M059J (cell line): Measurements from ENCODE around the gene CYFIP1. TPM values are rescaled to one million over a fixed set of nuclear protein-coding genes. Genes with fewer than 3 reads are reported as not detected.

Experiments
- DNase-seq: peaks from one replicate; pipeline ENCODE4 v3.0.0-alpha.2; 2012; ENCODE audit warnings: low read depth
- total RNA-seq: library from RNA; depleted of rRNA; stranded (reverse); fragments of >200 nt; shearing (Covaris generic); gene quantifications from 2 replicates; pipeline ENCODE4 v1.2.3, GENCODE V29; 2014

The CYFIP1 gene
- total RNA-seq, 1 experiment from 2014 or later = 75.5 TPM

DNA sequence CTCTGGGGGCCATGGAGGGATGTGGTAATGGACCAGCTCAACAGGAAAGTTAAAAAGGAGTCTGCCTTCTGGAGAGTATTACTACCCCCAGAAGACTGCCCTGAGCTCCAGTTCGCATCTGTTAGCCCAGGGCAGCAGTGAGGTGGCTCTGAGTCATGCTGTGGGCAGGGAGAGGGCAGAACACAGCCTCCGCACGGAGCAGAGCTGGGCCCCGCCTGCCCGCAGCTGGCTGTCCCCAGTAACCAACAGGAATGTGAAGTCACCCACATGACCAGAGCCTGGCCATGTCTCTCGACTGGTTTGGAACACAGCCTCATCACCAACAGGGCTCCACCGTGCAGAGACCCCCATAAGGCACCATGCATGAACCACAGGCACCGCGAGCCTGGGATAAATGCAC is 62.1 kb downstream of the CYFIP1 start:
- DNase-seq = peak; percentile 78

GRCh38 chr15:22917556-22917955 is 62.6 kb downstream of the CYFIP1 start:
- no peak for DNase-seq

DNA sequence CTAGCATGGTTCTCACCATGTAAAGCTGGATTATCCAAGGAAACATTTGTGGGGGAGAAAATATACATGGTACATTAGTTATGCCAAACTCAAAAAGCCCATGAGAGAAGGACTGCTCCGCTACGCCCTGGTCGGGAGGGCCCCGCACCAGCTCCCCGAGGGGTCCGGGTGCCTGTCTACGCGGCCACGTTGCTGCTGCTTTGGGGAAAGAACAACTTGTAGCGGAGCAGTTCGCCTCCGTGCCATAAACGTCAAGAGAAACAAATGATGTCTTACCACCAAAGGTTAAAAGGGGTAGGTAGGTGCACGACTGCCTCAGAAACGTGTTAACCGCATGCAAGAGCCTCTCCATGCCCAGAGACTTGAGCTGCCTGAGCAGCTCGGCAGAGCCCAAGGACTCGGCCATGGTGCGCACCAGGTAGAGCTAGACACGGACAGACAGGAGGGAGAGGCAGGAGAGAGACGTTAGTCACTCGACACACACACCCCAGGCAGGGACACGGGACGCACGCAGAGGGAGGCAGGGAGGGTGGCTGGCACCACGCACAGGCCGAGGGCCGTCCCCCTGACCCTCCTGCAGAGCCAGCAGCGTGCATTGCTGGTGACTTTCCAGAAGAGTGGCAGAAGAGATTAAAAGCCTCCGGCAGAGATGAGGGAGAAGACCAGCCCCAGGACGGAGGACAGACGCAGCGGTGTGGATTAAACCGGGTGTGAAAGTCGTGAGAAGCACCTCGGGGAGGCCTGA is 63.4 kb downstream of the CYFIP1 start:
- no peak for DNase-seq

DNA sequence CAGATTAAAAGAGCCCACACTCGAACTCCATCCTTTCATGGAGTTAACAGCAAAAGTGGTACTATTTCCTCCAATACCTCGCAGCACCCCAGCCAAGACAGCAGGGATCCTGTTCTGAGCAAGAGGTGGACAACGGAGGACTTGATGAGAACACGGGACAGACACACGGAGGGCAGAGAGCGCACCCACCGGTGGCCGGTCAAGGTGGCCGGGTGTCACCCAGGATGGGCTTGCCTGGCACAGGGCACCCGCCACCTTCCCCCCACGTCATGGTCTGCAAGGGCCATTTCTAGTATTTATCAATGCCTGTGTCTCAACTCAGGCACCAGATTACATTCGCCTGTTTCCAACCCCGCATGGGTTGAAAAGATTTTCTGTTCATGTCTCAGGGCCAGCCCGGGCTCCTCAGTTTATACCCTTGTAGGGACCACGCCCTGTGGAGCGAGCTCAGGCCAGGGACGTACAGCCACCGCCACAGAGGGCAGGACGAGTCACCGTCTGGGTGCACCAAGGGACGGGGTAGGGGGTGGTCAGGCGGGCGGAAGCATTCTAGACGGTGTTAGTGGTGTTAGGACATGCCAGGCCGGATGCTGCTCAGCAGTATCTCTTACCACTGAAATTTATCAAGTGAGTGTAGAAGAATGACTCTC is 64.2 kb downstream of the CYFIP1 start:
- DNase-seq = no peak

DNA sequence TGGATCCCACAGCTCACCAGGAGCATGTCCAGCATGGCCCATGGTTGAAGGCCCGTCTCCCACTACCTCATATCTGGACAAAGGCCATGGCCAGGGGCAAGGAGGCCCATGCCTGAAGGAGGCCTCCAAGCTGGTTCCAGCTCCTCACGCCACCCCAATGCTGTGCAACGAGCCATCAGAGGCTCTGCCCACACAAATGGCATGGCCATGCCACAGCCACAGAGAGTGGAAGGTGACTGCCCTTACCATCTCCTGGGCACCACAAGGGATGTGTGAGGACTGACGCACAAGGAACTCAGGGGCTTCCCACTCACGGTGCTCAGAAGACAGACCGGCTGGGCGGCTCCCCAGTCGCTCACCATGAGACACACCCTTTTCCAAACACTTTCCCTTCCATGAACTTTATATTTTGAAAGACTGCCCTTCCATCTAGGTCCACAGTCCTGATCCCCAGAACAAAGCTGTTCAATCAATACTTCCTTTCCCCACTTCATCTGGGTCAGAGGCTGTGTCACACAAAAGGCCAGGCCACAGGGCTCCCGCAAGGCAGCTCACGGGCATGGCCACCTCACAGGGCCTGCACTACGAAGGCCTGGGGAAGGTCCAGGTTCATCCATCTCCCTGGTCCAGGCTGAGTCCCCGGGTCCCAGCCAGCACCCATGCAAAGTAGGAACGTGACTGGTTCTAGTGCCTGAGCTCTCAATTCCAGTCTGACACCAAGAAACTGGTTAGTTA is 66.4 kb downstream of the CYFIP1 start:
- DNase-seq = no peak

DNA sequence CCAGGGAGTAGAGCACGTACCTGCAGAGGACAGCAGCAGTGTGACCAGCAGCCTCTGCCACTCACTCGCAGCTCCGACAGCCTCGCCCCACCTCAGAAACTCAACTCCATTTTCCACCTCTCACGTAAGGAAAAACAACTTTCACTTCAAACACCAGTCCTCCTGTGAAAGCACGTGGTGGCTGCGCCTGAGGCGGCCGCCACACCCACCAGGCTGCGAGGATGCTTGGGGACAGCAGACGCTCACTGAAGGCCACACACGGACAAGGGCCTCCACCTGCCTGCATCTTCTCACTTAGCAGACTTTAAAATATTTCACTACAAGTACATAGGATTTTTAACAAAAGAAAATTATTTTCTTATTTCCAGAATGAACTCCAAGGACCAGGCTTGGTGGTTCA is 67.9 kb downstream of the CYFIP1 start:
- no peak for DNase-seq

DNA sequence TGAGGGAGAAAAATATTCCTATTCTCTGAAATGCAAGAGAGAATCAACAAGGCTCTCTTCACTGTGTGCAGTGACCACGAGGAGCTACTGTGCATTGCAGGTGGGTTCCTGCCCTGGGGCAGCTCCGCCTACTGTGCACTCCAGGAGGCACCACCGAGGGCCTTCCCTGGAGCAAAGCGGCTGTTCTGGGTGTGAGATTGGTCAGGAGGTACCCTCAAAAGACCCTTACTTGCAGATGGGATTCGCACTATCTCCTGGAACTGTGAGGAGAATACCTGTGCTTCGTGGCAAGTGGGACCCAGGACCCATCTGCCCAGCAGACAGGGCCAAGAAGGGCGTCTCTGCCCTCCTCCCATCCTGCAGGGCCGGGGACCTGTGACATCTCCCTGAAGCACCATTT is 68.9 kb downstream of the CYFIP1 start:
- no peak for DNase-seq

DNA sequence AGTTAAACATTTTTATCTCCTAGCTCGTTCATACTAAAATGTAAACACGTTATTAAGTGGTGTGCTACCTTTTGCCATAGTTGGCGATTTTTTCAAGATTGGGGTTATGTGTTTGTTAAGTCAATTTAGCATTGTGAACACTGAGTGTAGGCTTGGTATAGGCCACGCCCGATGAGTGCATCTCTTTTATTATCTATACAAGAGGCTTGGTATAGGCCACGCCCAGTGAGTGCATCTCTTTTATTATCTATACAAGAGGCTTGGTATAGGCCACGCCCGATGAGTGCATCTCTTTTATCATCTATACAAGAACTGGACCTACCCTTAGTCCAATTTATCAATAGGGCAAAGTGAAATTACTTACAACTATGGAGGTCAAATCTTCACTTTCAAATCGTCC is 71.3 kb downstream of the CYFIP1 start:
- DNase-seq = no peak

DNA sequence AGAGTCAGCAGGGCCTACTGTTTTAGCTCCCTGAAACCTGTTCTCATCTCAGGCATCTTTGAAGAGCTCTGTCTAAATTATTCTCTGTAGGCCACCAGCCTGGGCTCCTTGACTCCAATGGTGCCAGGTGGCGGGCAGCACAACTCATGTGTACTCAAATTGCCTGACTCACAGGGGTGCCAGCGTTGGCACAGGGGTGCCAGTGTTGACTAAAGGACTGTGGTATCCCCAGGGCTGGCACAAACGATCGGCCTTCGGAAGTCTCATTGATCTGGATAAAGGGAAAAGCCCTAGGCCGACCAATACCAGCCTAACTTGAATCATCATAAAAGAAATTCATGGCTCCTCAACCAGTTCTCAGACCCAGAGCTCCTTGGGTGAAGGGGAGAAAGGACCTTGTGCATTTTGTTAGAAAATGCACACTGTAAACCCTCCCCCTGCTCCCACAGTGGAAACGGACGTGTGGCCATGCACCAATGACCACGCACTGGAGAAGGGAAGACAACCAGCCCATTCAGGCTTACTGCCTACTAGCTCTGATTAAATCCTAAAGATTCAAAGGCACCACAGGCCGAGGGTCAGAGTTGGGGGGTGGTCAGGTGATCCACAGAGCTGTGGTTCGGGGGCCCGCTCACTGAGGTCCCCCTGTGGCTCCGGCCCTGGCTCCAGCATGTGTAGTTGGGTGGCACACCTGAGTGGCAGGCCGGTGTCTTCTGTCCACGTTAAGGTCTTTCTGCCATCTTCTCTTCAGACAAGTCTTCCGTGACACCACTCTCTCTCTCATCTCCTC is 72.8 kb downstream of the CYFIP1 start:
- no peak for DNase-seq

- no peak for DNase-seq
Observed at GRCh38 chr15:22904736-22905135, 75.4 kb downstream of the CYFIP1 start.

DNA sequence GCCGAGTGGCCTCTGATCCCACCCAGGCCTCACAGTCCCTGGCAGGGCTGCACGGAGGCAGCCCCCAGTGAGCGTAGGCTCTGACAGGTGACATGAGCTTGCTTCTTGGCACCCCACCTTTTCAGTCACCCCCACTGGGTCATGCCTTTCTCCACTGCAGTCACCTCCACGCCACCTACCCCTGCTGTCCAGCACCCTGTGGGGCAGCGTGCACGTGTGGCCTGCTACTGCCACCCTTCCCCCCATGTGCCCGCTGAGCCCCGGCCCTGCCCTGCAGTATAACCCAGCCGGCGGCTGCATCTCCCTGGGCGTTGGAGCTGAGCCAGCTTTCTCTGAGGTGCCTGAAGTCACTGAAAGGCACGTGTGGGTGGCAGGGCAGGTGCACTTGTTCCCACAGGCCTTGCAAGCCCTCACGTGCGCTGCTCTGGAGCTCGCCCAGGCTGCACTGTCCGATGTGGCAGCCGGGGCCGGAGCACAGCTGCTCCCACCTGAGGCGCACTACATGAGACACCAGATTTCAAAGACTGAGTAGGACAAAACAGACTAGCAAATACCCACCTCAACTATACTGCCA is 76.1 kb downstream of the CYFIP1 start:
- DNase-seq = no peak

- DNase-seq = no peak
Observed at GRCh38 chr15:22903427-22903826, 76.7 kb downstream of the CYFIP1 start.

- no peak for DNase-seq
Observed at GRCh38 chr15:22902981-22903380, 77.2 kb downstream of the CYFIP1 start.

DNA sequence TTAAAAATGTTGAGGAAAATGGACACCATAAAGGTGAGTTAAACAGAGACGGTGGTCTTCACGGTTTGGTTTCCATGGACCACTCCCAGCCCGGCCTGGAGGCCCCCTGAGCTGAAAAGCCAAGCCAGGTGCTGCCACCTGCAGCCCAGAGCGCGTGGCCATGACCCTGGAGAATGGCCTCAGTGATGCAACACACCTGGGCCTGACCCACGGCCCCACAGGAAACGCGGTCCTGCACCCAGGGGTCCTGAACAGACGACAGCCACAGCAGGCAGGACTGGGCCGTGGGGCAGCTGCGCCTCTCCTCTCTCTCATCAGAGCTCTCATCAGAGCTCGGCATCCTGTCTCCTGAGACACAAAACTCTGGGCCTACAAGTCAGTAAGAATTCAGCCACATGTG is 77.6 kb downstream of the CYFIP1 start:
- no peak for DNase-seq

GRCh38 chr15:22902046-22902445 is 78.1 kb downstream of the CYFIP1 start:
- no peak for DNase-seq

DNA sequence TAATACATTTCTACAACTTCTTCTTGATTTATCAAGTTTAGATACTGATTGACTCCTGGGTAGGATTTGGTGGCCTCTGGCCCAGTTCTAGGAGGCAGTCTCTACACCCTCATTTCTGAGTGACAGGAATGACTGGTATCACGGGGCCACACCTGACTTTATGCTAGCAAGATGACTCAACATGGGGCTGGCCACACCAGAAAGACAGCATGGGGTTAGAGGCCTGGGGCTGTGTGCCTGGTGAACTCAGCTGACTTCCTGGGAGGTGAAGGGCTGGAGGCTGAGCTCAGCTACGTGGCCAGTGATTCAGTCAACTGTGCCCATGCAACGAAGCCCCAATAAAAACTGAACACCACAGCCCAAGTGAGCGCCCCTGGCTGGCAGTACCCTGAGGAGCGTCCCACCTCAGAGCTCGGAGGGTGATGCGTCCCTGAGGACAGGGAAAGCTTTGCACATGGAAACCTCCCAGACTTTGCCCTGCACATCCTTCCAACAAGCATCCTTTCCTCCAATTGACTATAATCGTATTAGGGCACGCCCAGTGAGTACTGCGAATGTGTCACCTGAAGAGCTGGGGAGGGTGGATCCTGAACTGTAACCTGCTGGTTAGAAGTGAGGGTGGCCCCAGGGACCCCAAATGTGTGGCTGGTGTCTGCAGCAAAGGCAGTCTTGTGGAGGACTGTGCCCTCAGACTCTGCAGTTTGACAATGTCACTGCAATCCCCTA is 84.5 kb downstream of the CYFIP1 start:
- peak; percentile 96 for DNase-seq

- DNase-seq = no peak
Observed at GRCh38 chr15:22893881-22894280, 86.3 kb downstream of the CYFIP1 start.

DNA sequence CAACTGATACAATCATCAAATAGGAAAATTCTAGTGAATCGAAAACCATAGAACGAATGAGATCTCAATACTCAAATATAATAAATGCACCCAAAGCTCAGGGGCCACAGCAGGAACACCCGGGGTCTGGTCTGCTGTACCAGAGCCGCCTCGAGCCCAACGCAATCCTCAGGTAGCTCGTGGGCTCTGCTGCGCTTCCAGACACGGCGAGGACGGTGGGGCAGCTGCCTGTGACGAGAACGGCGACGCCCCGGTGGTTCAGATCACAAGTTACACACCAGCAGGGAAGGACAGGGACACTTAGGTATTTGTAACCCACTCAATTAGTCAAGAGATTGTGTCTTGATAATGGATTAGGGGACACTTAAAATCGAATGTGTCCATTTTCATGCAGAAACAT is 87.1 kb downstream of the CYFIP1 start:
- no peak for DNase-seq

DNA sequence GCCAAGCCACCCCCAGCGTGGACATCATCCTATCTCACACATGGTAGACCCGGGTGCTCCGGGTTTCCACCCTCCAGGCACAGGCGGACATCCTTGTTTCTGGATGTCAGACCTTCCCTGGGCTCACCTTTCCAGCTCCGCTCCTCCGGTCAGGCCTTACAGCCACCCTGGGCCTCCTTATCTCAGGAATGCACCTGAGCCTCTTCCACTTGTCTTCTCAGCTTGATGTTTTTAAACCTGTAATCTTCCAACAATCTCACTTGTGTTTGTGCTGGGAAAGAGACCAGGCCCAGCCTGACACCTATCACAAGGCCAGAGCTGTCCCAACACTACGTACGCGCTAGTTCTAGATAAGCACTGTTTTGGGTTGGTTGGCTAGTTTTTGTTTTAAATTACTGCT is 87.8 kb downstream of the CYFIP1 start:
- DNase-seq = no peak

DNA sequence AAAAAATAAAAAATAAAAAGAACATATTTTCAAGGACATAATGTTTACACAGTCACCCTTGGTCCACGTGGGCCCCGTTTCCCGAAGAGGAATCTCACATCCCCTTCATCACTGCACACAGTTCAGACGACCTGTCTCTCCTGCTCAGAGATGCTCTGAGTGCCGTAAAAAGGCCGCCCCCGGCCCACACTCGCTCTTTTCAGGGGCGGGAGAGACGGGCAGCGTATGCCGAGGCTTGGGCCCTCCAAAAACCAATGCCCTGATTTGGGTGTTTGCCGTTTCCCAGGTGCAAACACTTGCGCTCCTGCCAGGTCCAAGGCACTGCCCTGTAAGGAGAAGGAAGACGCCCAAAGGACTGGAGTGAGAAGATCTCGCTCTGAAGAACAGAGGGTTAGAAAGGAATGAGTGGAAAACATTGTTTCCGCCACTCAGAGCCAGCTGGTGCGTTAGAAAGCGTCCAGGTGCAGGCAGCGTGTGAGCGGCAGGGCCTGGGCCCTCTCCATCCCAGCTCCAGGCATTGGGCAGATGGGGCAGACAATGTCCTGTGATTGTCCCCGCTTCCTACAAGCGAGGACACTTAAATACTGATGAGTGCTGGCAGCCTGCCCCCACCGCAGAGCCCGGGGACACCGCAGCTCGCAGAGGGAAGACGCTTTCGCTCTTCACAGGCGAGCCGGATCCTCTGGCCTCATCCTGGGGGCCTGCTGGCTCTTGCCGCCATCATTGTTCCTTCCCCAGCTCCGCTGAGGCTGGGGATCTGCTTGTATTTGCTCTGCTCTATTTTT is 88.5 kb downstream of the CYFIP1 start:
- DNase-seq = no peak
